ENCODE measurements around the gene PDE4D.
"Not testable (repeated sequence)": the region's sequence is repeated elsewhere in the genome, so short reads cannot be mapped to it uniquely, and the experiment has no call there.

PDE4D gene

DNA sequence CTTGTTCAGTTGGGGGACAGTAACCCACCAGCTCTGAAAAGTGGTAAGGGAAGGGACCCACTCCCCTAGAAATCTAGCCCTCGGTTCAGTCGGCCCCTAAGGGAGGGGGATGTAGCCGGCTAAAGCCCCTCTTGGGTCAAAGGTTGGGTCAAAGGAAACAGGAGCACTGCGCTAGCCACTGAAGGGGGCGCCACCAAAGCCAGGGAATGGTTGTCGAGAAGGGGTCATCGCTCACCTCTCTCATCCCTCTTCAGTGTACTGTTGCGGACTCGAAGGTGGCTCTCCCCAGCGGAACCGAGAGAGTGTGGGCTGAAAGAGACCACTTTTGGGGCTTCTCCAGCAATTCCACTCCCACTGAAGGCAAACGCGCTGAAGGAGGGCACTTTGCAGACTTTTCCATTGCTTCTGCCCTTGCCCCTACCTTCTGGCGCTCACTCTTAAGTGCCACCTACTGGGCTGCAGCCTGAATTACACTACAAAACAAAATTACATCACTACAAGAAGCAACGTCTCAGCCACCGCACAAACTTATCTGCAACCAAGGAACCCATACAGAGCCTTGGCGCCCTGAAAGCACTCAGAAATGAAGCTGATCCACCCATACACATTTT is 396.9 kb downstream of the PDE4D start:
- no peak for DNase-seq

DNA sequence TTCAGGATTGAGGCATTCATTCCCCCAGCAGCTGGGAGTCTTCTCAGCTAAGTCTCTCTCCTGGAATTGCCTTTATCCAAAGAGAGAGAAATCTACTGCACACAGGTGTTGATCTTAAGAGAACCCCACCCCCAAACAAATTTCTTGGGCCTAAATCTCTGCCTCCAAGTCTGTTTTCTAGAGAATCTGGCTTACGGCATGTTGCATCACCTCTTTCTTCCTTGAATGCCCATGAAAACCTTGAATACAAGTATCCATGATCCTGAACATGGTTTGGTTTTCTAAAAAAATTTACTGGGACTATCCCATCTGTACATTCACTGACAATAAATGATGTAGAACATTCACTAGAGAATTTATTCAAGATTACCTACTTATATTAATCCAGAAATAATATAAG is 401.6 kb downstream of the PDE4D start:
- DNase-seq: no peak

DNA sequence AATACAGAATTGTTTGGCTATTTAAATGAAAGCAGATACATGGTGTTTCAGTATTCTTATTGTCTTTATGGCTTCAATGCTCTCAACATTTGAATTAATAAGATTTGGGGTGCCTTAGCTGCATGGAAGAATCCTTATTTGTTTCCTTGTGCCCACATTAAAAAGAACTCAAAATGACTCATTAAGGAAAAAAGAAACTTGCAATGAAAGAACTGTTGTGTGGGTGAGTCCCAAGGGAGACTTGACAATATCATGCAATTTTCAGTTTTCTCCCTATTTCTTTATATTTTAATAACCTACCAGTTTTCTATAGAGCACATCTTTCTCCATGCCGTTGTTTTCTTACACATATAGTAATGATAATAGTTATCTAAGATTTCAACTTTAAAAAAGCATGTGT is 404.0 kb downstream of the PDE4D start:
- DNase-seq: no peak

DNA sequence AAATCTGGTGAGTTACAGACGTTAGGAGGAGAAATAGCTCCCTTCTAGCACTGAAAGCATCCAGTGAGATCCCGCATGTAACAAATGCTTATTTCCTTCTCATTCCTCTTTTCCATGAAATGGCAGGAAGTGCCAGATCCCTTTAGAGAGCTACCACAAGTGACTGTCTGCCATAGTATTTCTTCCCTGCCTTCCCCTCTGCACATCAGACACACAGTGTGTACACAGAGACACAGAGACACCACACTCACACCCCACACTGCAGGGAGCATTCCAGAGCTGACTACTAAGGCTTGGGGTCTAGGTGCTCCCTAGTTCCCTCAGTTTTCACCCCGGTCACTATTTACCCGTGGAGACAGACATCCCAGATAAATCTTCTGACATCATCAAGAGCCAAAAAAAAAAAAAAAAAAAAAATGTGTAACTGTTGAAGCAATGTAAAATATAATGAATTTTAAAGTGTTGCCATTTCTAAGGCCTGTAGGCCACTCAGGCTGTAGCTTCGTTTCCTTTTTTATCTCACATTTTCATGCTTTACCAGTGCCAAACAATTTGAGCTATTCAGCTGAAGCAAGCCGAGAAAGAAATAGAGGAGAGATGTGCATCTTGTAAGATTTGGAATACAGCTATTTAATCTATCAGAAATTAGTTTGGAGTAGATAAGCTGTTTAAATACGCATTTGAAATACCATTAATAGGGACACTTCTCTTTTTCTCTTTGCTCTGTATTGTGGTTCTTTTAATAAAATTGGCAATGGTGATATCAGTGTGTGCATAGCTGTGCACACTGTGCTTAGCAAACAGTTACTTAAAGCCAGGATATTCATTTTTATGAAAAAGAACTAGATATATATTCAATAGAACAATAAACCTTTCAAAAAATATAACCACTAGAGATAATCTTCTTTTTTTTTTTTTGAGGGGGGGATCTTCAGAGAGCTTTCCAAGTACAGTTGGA is 405.5 kb downstream of the PDE4D start:
- no peak for DNase-seq

DNA sequence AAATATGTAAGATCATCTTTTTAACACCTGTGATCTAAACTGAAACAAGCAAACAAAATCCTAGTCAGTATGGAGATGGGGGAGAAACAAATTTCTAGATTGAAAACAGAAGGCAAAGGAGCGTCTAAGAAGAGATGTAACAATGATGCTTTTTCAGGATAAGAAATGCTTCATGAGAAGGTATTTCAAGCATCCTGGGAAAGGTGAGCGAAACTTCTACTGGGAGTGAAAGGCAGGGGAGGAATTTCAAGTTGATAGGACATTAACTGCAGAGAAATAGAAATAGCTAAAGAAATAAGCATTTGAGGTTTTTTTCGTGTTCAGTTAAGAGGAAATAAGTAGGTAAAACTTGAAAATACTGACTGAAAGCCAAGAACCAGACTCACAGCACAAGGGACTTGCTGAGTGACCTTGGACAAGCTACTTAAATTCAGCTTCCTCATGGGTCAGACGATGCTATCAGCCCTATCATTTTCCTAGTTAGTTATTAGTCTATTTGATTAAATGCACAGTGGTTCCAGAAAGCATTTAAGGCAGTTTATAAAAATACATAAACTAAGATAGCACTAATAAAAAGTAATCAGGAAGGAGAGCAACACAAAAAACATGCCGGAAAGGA is 406.3 kb downstream of the PDE4D start:
- no peak for DNase-seq

- no peak for DNase-seq
Measured at GRCh38 chr5:59486508-59486907, 407.0 kb downstream of the PDE4D start.

GRCh38 chr5:59485629-59486439 is 407.7 kb downstream of the PDE4D start:
- DNase-seq: no peak

DNA sequence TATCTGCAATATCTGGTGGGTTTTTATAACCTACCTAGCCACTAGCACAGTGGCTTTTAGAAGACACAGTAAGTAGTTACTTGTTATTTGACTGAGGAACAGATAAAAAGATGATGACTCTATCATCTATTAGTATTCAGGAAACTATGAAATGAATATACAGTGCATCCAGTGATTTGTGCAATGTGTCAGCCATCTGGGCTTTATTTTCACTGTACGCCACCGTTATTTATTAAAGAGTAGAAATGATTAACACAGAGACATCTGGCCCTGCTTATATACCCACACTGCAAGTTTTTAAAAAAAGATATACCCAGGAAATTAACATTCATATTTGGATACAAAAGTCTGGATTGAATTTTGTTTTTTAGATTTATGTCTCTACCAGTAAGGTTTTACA is 408.4 kb downstream of the PDE4D start:
- no peak for DNase-seq

DNA sequence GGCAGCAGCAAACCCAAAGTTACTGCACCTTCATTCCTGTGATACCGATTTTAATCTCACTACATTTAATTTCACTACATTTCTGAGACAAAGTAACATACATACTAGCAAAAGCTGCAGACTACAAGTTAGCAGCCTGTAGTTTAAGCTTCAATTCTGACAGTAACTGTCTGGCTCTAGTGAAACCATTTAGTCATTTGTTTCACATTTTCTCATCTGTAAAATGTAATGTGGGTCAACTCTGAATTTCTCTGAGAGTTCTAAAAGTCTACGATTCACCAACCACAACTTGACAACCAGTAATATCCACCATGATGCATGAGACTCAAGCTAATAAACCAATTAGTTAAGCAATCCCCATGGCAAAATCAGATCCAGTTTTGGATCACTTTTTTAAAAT is 408.9 kb downstream of the PDE4D start:
- no peak for DNase-seq

GRCh38 chr5:59483971-59484472 is 409.5 kb downstream of the PDE4D start:
- DNase-seq: no peak

DNA sequence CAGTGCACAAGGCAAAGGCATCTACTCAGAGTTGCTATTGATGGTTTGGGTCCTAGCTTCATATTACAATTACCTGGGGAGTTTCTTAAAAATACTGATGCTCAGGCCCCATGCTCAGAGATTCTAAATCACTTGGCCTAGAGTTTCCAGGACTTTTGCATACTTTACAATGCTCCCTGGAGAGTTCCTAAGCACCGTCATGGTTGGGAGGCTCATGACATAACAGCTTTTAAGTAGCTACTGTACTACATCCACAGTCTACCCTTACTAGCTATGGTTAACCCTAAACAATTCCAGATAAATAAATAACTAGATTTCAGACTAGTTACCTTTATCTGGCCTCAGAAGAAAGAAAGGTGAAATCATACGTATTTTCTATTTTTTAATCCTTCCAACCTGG is 414.4 kb downstream of the PDE4D start:
- no peak for DNase-seq

DNA sequence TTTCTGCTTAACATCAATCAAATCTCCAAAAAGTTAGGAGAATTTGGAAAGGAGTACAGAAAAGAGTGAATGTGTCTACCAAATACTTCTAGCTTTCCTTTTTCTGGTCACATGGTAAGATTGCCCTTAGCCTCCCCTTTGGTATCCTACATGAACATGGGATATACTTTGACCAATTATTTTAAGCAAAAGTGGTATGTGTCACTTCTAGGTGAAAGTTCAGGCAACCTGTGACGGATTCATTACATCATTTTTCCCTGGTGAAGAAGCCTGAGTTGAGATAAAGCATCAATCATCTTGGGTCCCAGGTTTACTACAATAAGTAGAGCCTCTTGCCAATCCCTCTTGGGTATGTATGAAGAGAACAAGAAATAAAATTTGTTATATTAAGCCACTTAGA is 419.2 kb downstream of the PDE4D start:
- DNase-seq: no peak

DNA sequence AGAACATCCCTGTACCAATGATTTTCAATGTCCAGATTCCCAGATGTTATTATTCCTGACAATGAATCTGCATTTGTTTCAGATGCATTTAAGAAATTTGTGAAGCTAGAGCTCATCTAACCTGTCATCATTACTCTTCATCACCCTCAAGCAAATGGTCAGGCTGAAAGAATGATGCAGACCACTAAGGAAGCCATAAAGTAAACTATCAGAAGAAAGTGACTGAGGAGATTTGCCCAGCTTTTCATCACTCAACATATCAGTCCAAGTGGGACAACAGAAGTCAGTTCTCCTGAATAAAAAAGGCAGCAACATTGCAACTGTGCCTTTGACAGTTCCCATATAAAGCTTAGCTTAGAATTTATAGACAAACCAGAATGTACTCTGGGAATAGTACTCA is 419.9 kb downstream of the PDE4D start:
- no peak for DNase-seq

GRCh38 chr5:59471463-59471862 is 422.1 kb downstream of the PDE4D start:
- no peak for DNase-seq

DNA sequence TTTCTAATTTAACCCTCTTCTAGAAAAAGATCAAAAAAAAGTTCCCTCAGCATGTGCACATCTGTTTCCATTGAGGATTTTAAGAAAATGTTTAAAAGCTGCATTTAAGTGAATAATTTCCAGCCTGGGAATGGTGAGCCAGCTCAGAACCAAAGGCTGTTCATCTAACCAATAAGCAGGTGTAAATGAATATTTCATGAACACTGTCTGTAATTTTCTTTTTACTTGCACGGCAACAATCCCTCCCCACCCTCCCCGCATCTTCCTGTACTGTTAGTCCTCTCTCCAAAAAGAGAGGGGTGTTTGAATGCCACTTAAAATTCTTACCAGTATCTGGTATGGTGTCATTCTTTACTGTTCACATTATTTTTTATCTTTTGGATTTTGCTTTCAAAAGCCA is 425.6 kb downstream of the PDE4D start:
- DNase-seq: no peak

DNA sequence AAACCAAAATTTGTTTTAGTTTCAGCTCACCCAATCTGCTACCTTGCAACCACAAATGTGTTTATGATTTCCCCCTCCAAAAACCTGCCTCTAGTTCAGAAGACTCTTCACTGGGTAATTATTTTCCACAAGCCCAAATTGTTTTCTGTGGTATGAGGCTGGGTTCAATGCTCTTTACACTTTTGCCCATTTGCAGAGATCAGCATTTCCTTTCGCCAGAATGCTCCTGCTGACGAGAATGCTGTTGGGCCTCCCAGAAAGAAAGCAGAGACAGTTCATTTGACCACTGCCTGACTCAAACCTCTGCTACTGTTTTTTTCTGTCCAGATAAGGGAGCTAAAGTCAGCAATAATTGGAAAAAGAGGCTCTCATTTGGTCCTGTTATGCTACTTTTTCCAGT is 427.3 kb downstream of the PDE4D start:
- no peak for DNase-seq

DNA sequence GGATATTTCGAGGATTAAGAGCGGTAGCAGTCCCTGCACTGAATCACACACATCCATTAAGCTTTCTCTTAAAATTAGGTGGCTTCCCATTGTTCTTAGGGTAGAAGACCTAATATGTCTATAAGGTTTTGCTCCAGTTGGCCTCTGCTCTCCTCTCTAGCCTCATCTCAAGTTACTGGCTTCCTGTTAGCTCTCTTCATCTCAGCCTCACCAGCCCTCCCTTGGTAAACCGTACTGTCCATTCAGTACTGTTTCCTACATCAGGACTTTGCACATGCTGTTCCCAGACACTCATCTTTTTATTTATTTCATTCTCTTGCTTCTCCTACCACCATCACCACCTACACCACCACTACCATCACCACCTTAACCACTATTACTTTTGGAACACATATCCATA is 428.6 kb downstream of the PDE4D start:
- DNase-seq: no peak

DNA sequence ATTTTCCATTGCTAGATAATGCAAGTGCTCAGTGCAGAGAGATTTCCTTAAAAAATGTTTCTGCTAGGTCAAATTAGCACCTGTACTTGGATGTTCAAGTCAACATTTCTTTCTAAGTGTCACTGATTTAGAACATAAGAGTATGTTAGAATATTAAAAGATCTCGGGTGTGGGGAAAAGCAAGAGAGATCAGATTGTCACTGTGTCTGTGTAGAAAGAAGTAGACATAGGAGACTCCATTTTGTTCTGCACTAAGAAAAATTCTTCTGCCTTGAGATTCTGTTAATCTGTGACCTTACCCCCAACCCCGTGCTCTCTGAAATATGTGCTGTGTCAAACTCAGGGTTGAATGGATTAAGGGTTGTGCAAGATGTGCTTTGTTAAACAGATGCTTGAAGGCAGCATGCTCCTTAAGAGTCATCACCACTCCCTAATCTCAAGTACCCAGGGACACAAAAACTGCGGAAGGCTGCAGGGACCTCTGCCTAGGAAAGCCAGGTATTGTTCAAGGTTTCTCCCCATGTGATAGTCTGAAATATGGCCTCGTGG is 429.8 kb downstream of the PDE4D start:
- DNase-seq: not testable (repeated sequence)

- DNase-seq: no peak
Measured at GRCh38 chr5:59462956-59463355, 430.6 kb downstream of the PDE4D start.

DNA sequence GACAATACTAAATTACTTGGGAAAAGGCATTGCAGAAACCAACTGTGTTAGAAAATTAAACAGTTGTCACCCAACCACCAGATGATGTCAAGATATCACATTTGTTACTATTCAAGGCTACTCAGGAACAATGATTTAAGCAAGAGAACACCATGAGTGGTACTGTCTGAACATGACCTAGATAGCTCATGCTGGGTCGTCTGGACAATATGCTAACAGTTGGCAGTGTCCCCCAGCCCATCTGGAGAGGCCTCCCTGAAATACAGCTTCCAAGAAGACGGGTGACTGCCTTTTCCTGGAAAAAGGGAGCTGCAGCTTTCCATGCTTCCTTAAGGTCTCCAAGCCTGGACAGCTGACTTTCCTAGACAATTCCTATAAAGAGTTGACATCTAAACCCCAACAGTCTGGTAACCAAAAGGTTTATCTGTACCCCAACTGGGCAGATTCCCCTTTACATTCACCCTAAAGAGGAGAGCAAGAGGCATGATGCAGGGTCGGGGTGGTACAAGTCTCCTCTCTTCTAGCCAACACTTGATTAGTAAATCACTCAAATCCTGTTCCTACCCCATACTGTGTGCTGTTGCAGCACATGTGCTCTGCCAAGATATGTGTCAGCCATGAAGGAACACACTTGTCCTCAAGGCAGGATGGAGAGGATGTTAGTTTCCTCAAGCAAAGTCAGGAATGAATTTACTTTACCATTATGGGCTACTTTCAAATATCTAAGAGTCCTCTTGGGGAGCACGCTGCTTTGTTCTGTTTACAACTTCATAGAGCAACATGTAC is 433.0 kb downstream of the PDE4D start:
- no peak for DNase-seq

- no peak for DNase-seq
Measured at GRCh38 chr5:59458966-59459729, 434.4 kb downstream of the PDE4D start.

Measured in stimulated activated naive CD4-positive, alpha-beta T cell treated with Interleukin-2 at 50 U/mL for 16 hours (primary cell).